Ishikawa (cell line): ENCODE data around the gene SCARF2.

Experiments
- CEBPB ChIP-seq: IDR thresholded peaks from 2 replicates; pipeline ENCODE4 v1.6.1; 2012
- CREB1 ChIP-seq: IDR thresholded peaks from 2 replicates; pipeline ENCODE4 v1.6.1; 2012; ENCODE audit warnings: low read depth
- EGR1 ChIP-seq: IDR thresholded peaks from 2 replicates; pipeline ENCODE4 v1.6.1; 2012
- EP300 ChIP-seq: IDR thresholded peaks from 2 replicates; pipeline ENCODE4 v1.6.1; 2012; ENCODE audit warnings: borderline replicate concordance
- FOXM1 ChIP-seq: IDR thresholded peaks from 2 replicates; pipeline ENCODE4 v1.6.1; 2012; ENCODE audit warnings: low read depth, borderline replicate concordance
- MAX ChIP-seq: IDR thresholded peaks from 2 replicates; pipeline ENCODE4 v1.6.1; 2012
- NFIC ChIP-seq: IDR thresholded peaks from 2 replicates; pipeline ENCODE4 v1.6.1; 2012
- RAD21 ChIP-seq: IDR thresholded peaks from 2 replicates; pipeline ENCODE4 v1.6.1; 2012; ENCODE audit warnings: low read depth
- REST ChIP-seq: IDR thresholded peaks from 2 replicates; pipeline ENCODE4 v1.6.1; 2012; ENCODE audit warnings: low read depth, mild to moderate bottlenecking
- TAF1 ChIP-seq: IDR thresholded peaks from 2 replicates; pipeline ENCODE4 v1.6.1; 2012; ENCODE audit warnings: low read depth, mild to moderate bottlenecking
- TCF12 ChIP-seq: IDR thresholded peaks from 2 replicates; pipeline ENCODE4 v1.6.1; 2012; ENCODE audit warnings: low read depth
- TEAD4 ChIP-seq: IDR thresholded peaks from 2 replicates; pipeline ENCODE4 v1.6.1; 2012
- YY1 ChIP-seq: IDR thresholded peaks from 2 replicates; pipeline ENCODE4 v1.6.1; 2012; ENCODE audit warnings: low read depth
- ZBTB7A ChIP-seq: IDR thresholded peaks from 2 replicates; pipeline ENCODE4 v1.6.1; 2012; ENCODE audit warnings: low read depth
- TF ChIP-seq, protein P1 (sequence below): IDR thresholded peaks from 2 replicates; pipeline ENCODE4 v1.6.1; 2012

SCARF2 gene

GRCh38 chr22:20378110-20378509, 59.5 kb downstream of the SCARF2 start:
- TF ChIP-seq EP300 (no peak), REST (no peak), YY1 (no peak), RAD21 (no peak), NFIC (no peak), TAF1 (no peak), MAX (no peak), ZBTB7A (no peak), TEAD4 (no peak), CREB1 (no peak), TCF12 (no peak), CEBPB (no peak), EGR1 (no peak), FOXM1 (no peak)
- TF ChIP-seq, protein P1, sequence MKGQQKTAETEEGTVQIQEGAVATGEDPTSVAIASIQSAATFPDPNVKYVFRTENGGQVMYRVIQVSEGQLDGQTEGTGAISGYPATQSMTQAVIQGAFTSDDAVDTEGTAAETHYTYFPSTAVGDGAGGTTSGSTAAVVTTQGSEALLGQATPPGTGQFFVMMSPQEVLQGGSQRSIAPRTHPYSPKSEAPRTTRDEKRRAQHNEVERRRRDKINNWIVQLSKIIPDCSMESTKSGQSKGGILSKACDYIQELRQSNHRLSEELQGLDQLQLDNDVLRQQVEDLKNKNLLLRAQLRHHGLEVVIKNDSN, result no peak
